G401 (cell line): ENCODE results near the gene SGPP2. TPM values are rescaled to one million over a fixed set of nuclear protein-coding genes. Genes with fewer than 3 reads are reported as not detected.

ENCODE experiments used
- DNase-seq: peaks from one replicate; pipeline ENCODE4 v3.0.0-alpha.2; 2015; ENCODE audit warnings: low spot score
- in situ Hi-C: cut with HindIII; loops from 2 replicates; pipeline ENCODE4 v1.10.0; 2016; ENCODE audit warnings: low sequenced_read_pairs, mixed read lengths
- total RNA-seq: library from RNA; depleted of rRNA; stranded (reverse); fragments of >200 nt; shearing (Covaris generic); gene quantifications from 2 replicates; pipeline ENCODE4 v1.2.3, GENCODE V29; 2014

Gene SGPP2
- total RNA-seq, 1 experiment from 2014 or later: not detected

DNA sequence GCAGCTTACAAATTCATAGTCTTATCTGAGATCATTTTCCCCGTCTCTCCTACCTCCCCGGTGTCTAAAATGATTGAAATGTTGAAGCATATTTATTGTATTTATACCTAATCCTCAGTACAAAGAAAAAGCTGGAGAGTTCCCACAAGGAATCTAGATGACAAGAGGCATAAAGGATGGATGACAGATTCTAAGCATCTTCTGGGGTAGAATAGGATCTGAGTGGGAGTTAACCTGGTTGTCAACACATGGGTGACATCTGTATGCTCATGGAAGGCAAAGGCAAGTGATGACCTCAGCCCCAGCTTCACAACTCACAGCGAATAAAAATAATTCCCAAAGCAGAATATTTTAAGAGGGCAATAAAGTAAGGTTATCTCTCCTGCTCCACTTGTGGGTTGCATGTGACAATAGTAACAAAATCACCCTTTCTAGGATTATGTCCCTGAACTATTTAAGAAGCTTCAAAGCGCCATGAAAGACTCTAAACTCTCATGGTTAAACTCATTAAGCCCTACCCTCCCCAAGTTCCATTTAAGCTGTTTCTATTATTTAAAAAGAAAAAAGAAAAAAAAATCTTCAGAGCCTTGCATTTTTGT is 32.2 kb downstream of the SGPP2 start:
- in situ Hi-C loops: no loop called here
- no peak for DNase-seq

DNA sequence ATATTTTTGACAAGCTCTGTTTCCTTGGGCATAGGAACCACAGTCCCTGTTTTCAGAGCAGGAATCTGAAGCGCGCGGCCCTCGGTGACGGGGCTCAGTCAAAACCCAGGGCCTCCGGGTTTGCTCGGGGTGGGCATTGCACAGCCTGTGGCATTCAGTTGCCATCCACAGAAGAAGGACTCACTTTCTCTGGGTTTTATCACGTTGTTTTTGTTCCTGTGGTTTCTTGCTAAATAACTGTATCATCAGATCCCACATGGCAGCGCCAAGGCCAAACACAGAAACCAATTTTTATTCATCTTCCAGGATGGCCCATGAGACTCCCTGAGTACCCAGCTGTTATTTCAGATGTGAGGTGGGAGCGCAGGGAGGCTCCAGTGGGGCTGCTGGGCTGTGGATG is 35.6 kb downstream of the SGPP2 start:
- no peak for DNase-seq
- in situ Hi-C loops: no loop called here

DNA sequence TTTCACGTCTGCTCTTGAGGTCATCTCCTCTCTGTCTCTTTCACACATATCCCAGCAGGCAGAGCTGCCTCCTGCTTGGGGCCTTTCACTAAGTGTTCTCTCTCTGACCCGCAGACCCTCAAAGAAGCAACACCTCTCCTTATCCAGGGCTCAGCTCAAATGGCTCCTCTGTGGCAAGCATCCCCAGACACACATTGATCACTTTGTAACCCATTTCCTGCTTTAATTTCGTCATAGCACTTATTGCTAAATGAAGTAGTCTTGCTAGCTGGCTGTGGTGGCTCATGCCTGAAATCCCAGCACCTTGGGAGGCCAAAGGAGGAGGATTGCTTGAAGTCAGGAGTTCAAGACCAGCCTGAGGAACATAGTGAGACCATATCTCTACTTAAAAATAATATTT is 41.4 kb downstream of the SGPP2 start:
- DNase-seq: no peak
- in situ Hi-C loops: no loop called here

DNA sequence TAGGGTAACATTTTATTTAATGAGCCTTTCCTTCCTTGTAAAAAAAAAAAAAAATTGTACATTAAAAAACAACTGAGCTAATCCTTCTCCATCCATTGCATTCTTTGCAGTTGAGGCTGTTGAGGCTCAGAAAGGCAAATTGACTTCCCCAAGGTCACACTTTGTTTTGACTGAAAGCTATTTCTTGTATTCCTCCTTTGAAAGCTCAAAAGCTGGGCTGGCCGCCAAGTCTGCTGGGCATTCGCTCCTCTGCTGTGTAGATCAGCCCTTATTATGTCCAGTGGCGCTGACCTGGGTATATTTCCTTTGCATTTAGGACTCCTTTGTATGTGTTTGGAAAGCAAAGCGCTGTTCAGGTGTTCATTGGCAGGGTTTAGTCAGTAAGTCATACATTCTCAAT is 44.0 kb downstream of the SGPP2 start:
- DNase-seq: peak; percentile 69
- in situ Hi-C loops: no loop called here

DNA sequence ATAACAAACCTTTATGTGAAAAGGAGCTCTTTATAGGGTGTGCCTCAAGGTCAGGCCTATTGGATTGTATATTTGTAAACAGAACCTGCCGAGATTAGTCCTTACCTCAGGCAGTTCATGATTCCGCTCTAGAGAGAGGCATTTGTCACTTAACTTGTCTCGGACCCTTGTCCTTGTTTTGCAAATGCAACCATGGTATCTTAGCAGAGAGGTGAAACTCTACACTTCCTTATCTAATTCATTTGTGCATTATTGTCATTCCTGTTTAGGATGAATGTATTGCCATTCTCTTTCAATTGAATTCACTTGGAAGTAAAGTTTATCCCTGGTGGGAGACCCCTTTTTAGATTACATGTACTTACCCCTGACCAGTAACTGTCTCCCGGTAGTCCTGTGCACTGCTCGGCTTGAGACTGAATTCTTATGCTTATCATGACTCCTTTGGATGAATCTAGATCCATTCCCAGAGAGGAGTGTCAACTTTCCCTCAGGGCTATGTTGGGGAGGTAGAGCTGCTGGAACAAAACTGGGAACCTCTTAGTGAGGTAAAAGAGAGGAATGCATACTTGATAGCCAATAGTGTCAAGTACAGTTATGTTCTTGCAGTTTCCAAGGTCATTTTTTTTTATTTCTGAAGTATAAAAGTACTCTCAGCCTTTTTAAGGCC is 46.6 kb downstream of the SGPP2 start:
- no peak for DNase-seq

DNA sequence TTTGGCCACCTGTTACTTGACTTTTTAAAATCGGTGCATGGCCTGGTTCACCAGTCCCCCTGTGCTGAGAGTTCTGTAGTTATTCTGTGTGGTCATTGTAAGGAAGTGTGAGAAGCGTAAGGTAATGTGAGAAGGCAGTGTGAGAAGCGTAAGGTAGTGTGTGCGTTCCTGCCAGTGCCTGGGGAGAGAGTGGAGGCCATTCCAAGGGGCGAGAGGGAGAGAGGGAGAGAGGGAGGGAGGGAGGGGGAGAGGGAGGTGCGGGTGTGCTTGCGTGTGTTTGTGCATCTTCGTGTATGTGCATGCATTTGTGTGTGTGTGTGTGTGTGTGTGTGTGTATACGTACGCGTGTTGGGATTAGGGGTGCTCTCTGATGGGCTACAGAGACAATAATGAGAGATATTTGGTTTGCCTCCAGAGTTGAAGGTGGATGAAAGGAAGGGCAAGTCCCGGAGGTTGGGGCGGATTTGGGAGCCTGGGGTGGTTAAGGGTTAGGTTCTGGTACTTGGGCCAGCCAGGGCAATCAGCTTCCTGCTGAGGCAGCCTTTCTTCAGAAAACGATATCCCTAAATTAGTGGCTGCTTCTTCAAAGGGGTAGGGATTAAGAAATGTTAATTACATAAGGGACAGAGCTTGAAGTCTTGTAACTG is 53.7 kb downstream of the SGPP2 start:
- in situ Hi-C loops: no loop called here

More for the DNA sequence above, 46.6 kb downstream of the SGPP2 start:
- in situ Hi-C loops: no loop called here

DNA sequence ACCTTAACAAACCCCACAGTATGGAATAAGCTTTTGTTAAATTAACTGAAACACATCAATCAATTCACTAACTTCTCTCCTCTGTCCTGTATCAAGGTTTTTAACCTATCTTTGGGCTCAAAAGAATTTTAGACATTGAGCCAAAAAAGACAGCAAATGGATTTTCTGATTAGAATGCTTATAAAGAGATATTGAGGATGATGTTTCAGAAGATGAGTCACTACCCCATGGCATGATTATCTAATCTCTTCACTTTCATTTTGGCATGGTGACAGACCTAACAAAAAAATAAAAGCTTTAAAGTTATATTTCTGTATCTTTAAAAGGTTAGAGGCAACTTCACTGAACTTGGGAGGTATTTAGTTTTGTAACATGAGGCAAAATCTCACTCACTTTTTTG is 55.5 kb downstream of the SGPP2 start:
- DNase-seq: no peak
- in situ Hi-C loops: no loop called here

More for the DNA sequence above, 53.7 kb downstream of the SGPP2 start:
- no peak for DNase-seq

GRCh38 chr2:222480497-222480896 is 56.2 kb downstream of the SGPP2 start:
- in situ Hi-C loops: no loop called here
- DNase-seq: no peak

- no peak for DNase-seq
- in situ Hi-C loops: no loop called here
These were observed 57.6 kb downstream of the SGPP2 start for GRCh38 chr2:222481941-222482340.

DNA sequence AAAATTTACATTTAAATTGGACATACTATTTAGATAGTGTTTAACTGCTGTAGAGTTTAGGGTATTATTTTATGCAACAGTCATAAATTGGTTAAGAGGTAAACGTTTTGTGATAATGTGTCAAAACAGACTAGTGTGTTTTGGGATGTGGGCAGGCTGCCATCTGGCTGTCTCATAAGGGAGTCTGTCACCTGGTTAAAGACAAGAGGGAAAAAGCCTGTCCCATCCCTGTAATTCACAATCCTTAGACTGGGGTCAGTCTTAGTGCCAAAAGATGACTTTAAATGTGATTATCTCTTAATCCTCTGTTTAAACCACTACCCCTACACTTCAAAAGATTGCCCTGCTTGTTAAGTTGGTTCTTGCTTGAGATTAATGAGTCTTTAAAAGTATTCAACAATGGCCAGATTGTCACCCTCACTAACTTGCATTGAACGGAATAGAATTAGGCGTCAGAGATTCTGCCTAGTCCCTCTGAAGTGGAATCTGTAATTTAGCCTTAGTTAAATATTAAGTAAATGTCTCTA is 59.2 kb downstream of the SGPP2 start:
- peak; percentile 68 for DNase-seq
- in situ Hi-C loops: no loop called here

DNA sequence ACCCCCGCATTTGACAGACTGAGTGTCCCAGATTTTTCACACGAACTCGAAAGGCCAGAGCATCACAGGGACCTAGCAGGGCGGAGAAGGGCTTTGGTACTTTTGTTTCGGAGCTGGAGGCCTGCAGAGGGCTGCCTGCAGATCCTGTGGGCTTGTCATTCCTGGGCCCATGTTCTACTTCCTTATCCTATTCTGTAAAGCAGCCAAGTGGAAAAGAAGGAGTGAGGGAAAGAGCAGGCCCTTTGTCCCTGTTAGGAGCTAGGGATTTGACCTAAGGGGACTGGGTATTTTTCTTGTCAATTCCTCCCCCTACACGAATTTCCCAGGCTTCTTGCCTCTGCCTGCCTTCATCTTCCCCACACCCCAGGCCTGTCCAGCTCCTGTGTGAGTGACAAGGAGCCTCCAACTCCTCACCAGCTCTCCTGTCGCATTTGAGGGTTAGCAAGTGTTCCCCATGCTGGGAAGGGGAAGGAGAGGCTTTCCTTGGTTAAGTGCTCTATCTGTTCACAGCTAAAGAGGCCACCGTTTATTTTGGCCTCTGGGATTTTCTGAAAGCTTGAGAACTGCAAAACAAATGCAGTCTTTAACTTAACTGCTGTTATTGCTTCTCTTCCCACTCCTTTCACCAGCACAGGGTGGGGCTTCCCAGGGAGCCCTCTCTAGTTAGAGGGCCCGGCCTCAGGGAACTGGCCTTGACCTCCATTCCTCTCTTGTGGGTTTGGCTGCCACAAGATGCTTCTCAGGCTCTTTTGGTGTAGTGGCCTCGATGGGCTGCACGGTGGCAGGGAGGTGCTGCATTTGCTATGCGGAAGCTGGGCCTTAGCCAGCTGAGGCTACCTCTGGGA is 61.2 kb downstream of the SGPP2 start:
- DNase-seq: no peak
- in situ Hi-C loops: no loop called here

DNA sequence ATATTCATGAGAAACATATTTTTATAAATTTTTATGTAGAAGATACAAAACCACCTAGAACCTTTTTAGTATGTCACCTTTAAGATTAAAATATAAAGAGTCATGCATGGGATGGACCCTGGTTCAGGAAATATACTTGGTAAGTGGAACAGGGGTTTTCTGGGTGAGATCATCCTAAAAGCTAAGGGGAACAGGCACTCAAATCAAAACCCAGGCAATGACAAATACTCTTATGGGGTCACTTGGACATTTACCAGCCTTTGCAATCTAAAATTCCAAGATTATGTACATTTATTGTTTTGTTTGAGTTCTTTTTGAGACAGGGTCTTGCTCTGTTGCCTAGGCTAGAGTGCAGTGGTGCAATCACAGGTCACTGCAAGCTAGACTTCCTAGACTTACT is 65.8 kb downstream of the SGPP2 start:
- DNase-seq: no peak
- in situ Hi-C loops: no loop called here

DNA sequence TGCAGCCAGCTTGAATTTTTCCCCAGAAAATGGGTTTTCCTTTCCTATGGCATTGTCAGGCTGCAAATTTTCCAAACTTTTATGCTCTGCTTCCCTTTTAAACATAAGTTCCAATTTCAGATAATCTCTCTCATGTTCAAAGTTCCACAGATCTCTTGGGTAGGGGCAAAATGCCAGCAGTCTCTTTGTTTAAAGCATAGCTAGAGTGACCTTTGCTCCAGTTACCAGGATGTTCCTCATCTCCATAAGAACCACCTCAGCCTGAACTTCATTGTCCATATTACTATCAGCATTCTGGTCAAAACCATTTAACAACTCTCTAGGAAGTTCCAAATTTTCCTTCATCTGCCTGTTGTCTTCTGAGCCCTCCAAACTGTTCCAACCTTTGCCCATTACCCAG is 68.3 kb downstream of the SGPP2 start:
- in situ Hi-C loops: no loop called here
- no peak for DNase-seq

- in situ Hi-C loops: no loop called here
- DNase-seq: no peak
These were observed 69.9 kb downstream of the SGPP2 start for GRCh38 chr2:222494104-222494739.

DNA sequence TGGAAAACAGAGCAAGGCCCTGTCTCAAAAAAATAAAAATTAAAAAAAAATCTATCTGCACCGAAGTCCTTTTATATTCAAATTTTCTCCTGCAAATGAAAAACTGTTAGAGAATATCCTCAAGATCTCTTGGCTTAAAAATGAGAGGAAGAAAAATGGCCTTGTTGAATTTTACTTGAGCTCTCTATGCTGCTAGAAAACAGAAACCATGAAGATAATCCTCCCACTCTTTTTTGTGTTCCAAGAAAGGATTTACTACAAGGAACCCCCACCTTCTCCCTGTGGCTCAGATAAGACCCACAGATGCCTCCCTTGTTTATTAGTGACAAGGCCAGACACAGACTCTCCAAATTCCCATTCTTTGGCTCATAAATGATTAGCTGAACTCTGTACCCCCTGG is 71.0 kb downstream of the SGPP2 start:
- in situ Hi-C loops: no loop called here
- no peak for DNase-seq

DNA sequence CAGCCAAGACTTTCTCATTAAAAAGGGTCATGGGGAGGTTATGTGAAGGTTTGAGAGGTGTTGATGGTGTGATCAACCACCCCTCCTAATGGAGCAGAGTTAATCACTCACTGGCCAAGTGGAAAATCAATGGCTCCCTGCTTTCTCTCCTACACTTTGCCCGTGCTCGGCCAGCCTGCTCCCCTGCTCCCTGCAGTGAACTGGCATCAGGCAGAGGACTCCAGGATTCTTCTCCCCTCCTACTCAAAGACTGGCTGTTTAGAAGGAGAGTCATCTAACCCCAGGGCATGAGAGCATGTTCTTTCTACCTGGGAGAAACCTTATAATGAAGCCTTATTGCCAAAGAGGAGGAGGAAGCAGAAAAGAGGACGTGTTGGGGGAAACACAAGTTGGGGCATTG is 74.9 kb downstream of the SGPP2 start:
- in situ Hi-C loops: no loop called here
- DNase-seq: no peak

DNA sequence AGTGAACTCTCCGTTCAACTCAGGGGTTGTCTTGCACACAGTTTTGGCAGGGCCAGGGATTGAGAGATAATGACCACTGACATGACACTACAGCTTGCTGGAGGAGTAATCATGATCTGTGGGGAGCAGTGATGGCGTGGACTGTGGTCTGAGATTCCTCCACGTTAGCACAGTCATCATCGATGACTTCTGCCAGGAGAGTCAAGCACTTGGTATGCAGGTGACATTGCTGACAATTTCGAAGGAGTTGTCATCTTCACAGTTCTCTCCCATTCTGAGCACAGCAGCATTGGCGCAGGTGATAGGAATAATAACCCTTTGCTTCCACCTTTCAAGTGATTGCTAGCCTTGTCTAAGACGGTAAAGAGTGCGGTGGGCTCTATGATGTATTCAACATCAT is 79.8 kb downstream of the SGPP2 start:
- in situ Hi-C loops: no loop called here
- DNase-seq: no peak

GRCh38 chr2:222504719-222505118 is 80.4 kb downstream of the SGPP2 start:
- in situ Hi-C loops: no loop called here
- DNase-seq: no peak

DNA sequence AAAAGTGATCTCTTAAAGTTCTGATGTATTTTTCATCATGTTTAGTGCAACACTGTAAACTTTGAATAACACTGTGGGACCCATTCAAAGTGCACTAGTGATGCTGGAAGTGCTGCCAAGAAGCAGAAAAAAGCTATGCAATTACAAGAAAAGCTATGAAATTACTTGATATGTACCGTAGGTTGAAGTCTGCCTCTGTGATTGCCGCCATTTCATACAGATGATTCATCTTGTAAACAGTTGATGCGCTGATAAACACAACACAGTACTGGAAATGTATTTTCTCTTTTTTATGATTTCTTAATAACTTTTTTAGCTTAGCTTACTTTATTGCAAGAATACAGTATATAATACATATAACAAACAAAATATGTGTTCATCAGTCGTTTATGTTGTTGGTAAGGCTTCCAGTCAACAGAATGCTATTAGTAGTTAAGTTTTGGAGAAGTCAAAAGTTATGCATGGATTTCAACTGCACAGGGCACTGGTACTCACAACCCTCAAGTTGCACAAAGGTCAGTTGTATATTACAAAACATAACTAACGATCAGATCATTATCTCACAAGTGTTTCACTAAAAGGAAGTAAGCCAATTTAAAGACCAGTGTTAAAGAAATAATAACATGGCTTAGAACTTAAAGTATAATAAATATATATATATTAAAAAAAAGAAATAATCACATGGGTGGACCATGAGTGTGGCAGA is 82.0 kb downstream of the SGPP2 start:
- DNase-seq: no peak
- in situ Hi-C loops: no loop called here
